ENCODE measurements around the gene PIP5K1A.
"Not testable (repeated sequence)": the region's sequence is repeated elsewhere in the genome, so short reads cannot be mapped to it uniquely, and the experiment has no call there.

PIP5K1A gene

DNA sequence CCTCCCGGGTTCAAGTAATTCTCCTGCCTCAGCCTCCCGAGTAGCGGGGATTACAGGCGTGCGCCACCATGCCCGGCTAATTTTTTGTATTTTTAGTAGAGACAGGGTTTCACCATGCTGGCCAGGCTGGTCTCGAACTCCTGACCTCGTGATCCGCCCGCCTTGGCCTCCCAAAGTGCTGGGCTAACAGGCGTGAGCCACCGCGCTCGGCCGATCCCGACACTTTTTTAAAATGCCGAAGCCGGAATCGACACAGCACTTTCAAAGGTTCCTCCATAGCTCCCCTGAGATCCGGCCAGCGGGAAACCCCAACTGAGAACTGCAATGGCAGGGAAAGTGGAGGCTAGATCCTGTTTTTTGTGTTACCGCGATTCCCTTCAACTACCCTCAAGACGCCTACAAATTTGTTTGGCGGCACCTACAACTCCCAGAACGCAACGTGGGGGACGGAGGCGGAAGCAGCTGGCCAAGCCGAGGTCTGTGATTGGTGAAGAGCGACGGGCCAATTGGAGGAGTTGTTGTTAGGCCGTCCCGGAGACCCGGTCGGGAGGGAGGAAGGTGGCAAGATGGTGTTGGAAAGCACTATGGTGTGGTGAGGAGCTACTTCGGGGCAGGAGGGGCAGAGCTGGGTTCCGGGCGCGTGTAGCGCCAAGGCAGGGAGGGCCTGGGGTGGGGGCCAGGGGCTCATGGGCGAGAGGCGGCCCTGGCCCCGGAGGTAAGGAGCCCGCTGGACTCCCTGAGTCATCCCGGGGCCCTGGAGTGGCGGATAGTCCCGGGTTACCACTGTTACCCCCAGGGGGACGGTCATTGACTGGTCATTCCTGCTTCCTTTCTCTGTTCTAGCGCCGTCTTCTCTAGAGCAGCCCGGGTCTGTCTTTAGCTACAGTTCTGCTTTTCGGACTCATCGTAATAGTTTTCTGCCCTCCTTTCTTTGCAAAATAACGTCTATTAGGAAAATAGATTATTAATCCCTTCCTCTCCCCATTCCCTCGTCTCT lies 56.2 kb downstream of the PIP5K1A start, which contains the start of gene PSMD4:
PSMD4 (plus strand) TSS at position 518 of the 997 bp plus-strand sequence; CDS start at position 567, 49 bp downstream.
- no peaks in the 10 kb centered on the region for H3K9me3 Mint-ChIP-seq
- no peaks in the 10 kb centered on the region for H3K27me3 Mint-ChIP-seq (ENCODE audit: low read depth)
- peaks cover 29% of the 10 kb centered on the region for H3K4me1 Mint-ChIP-seq (ENCODE audit: low read depth)
- peak within 1 kb of the TSS; percentile 94 for H3K4me3 Mint-ChIP-seq
- H3K27ac Mint-ChIP-seq, result peak within 1 kb of the TSS; percentile 91
- peaks cover 9% of the 10 kb centered on the region for H3K36me3 Mint-ChIP-seq (ENCODE audit: low read depth)

DNA sequence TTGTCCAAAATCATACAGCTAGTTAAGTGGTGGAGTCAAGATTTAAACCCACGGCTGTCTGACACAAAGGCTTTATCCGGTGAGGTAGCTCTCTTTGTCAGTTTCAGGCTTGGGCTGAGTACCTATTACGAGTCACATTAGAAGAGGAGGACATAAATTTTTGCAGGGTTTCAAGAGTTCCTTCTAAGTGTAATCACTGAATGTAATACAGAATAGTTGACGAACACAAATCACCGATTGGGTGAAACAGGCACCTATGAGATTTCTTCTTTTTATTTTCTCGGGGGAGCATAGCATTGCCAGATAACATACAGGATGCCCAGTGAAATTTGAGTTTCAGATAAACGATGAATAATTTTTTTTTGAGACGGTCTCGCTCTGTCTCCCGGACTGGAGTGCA lies 57.0 kb downstream of the PIP5K1A start:
- Mint-ChIP-seq H3K9me3 (no peaks in the 10 kb centered on the region), H3K36me3 (ENCODE audit: low read depth) (peaks cover 5% of the 10 kb centered on the region), H3K27me3 (ENCODE audit: low read depth) (no peaks in the 10 kb centered on the region), H3K4me1 (ENCODE audit: low read depth) (peaks cover 27% of the 10 kb centered on the region), H3K27ac (peak overlapping the region; percentile 91), H3K4me3 (peak overlapping the region; percentile 94)

DNA sequence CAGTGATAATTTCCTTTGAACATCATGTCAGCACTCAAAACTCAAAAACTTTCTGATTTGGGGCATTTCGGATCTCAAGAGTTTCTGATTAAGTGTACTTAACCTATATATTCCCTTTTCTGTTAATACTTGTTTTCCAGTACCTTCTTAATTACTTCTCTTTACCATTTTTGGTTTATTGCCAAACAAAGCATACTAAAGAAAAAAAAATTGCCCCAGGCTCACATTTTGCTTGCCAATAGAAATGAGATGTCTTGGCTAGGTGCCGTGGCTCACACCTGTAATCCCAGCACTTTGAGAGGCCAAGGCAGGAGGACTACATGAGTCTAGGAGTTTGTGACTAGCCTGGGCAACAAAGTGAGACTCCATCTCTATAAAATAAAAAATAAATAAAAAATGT lies 61.0 kb downstream of the PIP5K1A start:
- H3K36me3 Mint-ChIP-seq (ENCODE audit: low read depth), result peaks cover 10% of the 10 kb centered on the region
- peaks cover 23% of the 10 kb centered on the region for H3K4me1 Mint-ChIP-seq (ENCODE audit: low read depth)
- no peak overlapping the region for H3K4me3 Mint-ChIP-seq
- H3K27me3 Mint-ChIP-seq (ENCODE audit: low read depth), result no peaks in the 10 kb centered on the region
- no peak overlapping the region for H3K27ac Mint-ChIP-seq
- H3K9me3 Mint-ChIP-seq, result no peaks in the 10 kb centered on the region

DNA sequence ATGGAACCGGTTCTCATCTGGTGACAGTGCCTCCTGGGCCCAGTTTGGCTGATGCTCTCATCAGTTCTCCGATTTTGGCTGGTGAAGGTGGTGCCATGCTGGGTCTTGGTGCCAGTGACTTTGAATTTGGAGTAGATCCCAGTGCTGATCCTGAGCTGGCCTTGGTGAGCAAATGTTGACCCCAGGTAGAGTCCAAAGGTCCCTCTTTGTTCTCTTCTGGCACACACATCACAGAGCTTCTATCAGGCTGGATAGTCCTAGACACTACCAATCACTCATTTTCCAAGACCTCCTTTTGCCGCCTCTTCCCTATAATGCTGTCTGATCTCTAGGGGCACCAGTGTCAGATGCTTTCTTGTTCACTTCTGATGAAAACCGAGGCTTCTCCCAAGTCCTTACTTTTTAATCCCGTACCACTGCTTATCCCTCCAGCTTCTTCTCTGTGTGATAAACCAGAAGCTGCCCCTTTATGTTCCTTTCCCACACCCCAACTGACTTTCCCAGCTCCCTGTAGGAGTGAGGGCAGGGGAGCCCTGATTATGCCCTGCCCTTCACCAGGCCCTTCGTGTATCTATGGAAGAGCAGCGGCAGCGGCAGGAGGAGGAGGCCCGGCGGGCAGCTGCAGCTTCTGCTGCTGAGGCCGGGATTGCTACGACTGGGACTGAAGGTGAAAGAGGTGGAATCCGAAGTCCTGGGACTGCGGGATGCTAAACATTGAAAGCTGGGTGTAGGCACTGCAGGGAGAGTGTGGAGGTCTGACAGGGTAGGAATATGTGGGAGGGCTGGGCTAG lies 67.3 kb downstream of the PIP5K1A start:
- no peaks in the 10 kb centered on the region for H3K9me3 Mint-ChIP-seq
- H3K27me3 Mint-ChIP-seq (ENCODE audit: low read depth), result no peaks in the 10 kb centered on the region
- H3K4me1 Mint-ChIP-seq (ENCODE audit: low read depth), result no peaks in the 10 kb centered on the region
- no peak overlapping the region for H3K4me3 Mint-ChIP-seq
- no peak overlapping the region for H3K27ac Mint-ChIP-seq
- H3K36me3 Mint-ChIP-seq (ENCODE audit: low read depth), result peaks cover 38% of the 10 kb centered on the region

DNA sequence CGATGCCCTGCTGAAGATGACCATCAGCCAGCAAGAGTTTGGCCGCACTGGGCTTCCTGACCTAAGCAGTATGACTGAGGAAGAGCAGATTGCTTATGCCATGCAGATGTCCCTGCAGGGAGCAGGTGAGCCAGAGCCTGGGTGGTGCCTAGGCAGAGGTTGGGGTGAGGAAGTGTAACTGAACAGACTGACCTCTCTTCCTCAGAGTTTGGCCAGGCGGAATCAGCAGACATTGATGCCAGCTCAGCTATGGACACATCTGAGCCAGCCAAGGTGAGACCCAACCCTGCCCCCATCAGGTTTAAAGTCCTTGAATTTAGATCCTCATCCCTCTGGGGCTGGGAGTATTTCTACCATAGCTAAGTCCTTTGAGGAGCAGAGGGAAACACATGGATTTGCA lies 68.0 kb downstream of the PIP5K1A start:
- peaks cover under 1% of the 10 kb centered on the region for H3K4me1 Mint-ChIP-seq (ENCODE audit: low read depth)
- no peak overlapping the region for H3K4me3 Mint-ChIP-seq
- H3K9me3 Mint-ChIP-seq, result no peaks in the 10 kb centered on the region
- no peak overlapping the region for H3K27ac Mint-ChIP-seq
- H3K27me3 Mint-ChIP-seq (ENCODE audit: low read depth), result no peaks in the 10 kb centered on the region
- H3K36me3 Mint-ChIP-seq (ENCODE audit: low read depth), result peaks cover 40% of the 10 kb centered on the region

DNA sequence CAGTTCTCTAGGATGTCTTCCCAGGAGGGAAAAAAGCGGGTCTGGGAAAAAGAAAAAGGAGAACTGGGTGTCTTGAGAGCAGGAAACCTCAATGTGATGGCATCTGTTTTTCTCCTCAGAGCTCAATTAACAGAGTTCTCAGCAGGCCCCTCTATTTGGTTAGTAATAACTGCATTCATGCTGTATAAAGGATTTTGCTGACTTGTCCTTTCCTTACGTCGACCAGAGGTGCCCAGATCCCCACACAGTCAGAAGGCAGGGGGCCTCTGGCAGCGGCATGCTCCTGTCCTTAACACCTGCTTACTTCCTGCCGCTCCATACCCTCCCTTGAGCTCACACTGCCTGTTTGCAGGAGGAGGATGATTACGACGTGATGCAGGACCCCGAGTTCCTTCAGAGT lies 68.5 kb downstream of the PIP5K1A start:
- Mint-ChIP-seq H3K36me3 (ENCODE audit: low read depth) (peaks cover 45% of the 10 kb centered on the region), H3K4me1 (ENCODE audit: low read depth) (peaks cover 2% of the 10 kb centered on the region), H3K9me3 (no peaks in the 10 kb centered on the region), H3K4me3 (no peak overlapping the region), H3K27me3 (ENCODE audit: low read depth) (no peaks in the 10 kb centered on the region), H3K27ac (no peak overlapping the region)

DNA sequence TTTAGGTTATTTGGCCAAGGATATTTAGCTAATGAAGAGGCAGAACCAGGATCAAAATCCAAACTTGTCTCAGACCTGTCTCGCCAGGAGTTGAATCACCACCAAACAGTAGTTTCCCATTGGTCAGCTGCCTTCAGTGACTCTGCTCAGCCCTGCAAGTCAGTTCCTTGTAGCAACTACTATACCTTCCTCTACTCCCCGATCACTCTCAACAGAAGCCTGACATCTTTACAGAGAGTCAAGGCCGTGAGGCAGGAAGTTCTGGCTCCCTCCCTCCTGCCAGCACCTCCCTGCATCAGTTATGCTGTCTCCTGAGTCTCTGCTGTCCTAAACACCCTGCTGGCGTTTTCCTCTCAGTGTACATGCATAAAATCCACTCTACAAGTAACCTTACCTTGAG lies 69.4 kb downstream of the PIP5K1A start:
- no peaks in the 10 kb centered on the region for H3K27me3 Mint-ChIP-seq (ENCODE audit: low read depth)
- H3K4me3 Mint-ChIP-seq, result no peak overlapping the region
- H3K4me1 Mint-ChIP-seq (ENCODE audit: low read depth), result peaks cover 2% of the 10 kb centered on the region
- no peaks in the 10 kb centered on the region for H3K9me3 Mint-ChIP-seq
- H3K27ac Mint-ChIP-seq, result no peak overlapping the region
- peaks cover 49% of the 10 kb centered on the region for H3K36me3 Mint-ChIP-seq (ENCODE audit: low read depth)

DNA sequence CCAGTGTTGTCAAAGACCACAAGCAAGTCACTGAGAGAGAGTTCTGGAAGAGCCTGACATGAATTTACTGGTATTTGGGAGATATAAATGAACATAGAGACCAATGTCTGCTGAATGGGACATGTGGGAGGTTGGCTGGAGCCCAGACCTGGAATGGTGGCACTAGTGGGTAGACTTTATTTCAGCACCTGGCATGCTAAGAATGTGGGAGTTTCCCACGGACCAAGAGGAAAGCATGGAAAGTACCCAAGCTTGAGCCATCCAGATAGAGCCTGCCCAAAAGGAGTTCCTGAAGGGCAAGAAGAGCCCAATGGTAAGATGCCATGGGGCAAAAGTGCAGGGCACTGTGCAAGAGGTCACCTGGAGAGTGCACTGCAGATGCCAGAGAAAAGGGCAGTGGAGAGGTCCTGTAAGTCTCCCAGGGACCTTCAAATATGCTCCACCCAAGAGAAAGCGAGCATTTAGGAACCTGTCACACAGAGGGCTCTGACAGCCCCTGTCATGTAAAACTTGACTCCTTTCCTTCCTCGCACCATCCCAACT lies 75.6 kb downstream of the PIP5K1A start:
- Mint-ChIP-seq H3K27me3 (ENCODE audit: low read depth) (no peaks in the 10 kb centered on the region), H3K4me3 (no peak overlapping the region), H3K36me3 (ENCODE audit: low read depth) (peaks cover 21% of the 10 kb centered on the region), H3K27ac (no peak overlapping the region), H3K4me1 (ENCODE audit: low read depth) (peaks cover 10% of the 10 kb centered on the region), H3K9me3 (no peaks in the 10 kb centered on the region)

DNA sequence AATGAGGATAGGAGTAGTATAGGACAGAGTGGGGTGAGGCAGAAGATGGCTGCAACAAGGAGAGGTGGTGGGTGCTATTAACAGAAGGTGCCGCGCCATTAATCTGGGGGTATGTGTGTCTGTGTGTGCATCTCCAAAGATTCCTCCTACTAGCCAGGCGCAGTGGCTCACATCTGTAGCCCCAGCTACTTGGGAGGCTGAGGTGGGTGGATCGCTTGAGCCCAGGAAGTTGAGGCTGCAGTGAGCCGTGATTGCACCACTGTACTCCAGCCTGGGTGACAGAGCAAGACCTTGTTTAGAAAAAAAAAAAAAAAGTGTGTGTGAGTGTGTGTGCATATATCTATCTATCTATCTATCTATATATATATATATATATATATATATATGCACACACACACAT lies 77.0 kb downstream of the PIP5K1A start:
- H3K9me3 Mint-ChIP-seq; H3K27me3 Mint-ChIP-seq (ENCODE audit: low read depth); H3K4me3 Mint-ChIP-seq; H3K27ac Mint-ChIP-seq: not testable (repeated sequence)
- peaks cover 17% of the 10 kb centered on the region for H3K36me3 Mint-ChIP-seq (ENCODE audit: low read depth)
- peaks cover 10% of the 10 kb centered on the region for H3K4me1 Mint-ChIP-seq (ENCODE audit: low read depth)

DNA sequence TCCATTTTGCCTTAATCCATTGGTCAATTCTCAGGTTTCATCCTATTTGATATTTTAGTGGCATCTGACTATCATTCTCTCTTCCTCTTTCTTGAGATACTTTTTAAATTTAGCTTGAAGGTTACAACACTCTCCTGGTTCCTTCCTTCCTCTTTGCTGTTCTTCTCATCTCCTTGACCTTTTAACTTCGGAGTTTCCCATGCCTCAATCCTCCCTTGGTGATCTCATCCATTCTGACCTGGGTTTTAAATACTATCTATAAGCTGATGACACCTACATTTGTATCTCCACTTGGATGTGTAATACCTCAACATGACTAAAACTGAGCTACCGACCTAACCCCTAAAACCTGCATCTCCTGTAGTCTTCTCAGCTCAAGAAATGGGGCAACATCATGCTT lies 78.9 kb downstream of the PIP5K1A start:
- Mint-ChIP-seq H3K4me1 (ENCODE audit: low read depth) (peaks cover 8% of the 10 kb centered on the region), H3K4me3 (no peak overlapping the region), H3K9me3 (no peaks in the 10 kb centered on the region), H3K27me3 (ENCODE audit: low read depth) (no peaks in the 10 kb centered on the region), H3K36me3 (ENCODE audit: low read depth) (peaks cover 8% of the 10 kb centered on the region), H3K27ac (peak overlapping the region; percentile 7)

DNA sequence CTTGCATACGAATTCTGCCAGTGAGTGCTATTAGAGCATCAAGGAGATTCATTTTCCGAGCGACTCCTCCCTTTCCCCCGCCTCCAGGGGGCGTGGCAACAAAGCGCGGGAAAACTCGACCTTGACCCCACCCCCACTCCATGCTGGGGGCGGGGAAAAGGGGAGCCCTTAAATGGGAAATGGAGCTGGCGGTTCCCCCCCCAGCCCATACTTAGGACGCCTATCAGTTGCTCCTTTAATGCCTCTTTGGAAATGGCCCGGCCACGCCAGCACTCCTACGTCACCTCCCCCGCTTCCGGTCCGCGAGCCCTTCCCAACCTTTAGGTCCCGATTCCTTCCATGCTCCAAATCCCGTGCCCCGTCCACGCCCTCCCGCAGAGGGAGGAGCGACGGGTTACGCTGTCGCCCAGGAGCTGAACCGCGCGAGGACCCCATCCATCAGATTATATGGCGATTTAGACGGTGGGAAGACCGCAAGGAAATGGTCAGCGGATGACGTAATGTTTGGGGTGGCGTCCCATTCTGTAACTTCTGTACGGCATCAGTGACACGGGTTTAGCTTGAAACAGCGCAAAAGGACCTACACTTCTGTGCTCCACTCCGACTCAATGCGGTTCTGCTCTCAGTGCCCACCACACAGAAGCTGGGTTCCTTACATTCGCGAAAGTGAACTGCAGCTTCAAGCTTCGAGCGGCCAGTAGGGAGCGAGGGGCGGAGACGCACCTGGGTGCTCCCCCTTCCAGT lies 83.0 kb downstream of the PIP5K1A start:
- H3K9me3 Mint-ChIP-seq, result no peaks in the 10 kb centered on the region
- H3K4me3 Mint-ChIP-seq, result peak overlapping the region; percentile 98
- no peaks in the 10 kb centered on the region for H3K27me3 Mint-ChIP-seq (ENCODE audit: low read depth)
- peak overlapping the region; percentile 99 for H3K27ac Mint-ChIP-seq
- peaks cover 8% of the 10 kb centered on the region for H3K36me3 Mint-ChIP-seq (ENCODE audit: low read depth)
- peaks cover 25% of the 10 kb centered on the region for H3K4me1 Mint-ChIP-seq (ENCODE audit: low read depth)

DNA sequence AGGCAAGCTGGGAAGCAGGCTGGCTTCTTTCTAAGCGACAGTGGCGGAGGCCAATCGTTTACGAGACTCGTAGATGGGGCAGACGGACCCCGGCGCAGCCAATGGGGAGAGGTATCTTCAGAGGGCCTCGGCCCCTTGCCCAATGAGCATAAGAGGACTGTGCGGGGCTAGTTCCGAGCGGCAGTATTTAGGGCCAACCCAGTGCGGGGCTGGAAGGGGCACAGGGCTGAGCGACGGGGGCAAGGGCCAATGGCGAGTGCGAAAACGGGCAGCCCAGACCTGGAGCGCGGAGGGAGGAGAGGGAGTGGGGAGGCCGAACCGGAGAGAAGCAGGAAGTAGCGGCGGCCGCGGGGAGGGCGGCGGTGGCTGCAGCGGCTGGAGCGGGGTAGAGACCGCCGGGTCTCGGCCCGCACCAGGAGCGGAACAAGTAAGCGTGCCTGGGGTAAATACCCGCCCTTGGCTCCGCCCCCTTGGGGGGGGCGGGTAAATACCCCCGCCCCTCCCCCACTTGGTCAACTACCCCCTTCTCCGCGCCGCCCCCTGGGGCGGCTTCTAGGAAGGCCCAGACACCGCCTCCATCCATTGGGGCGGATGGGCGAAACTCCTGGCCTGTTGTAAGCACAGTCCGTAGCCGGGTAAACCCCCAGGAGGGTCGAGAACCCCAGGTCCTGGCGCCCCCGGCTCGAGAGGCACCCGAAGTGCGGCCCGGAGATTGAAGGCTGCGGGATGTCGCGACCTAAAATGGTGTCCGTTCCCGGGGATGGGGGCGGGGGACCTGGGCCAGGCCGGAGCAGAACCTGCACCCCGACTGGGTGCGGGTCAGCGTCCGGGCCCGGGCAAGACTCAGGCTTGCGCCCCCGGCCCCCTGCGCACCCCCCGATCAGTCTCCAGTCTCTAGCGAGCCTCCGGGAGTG lies 83.9 kb downstream of the PIP5K1A start, which contains the start of gene ZNF687:
ZNF687 (plus strand) TSS at position 331 of the 914 bp plus-strand sequence. CDS start 3,993 bp downstream, outside the sequence.
- peaks cover 14% of the 10 kb centered on the region for H3K36me3 Mint-ChIP-seq (ENCODE audit: low read depth)
- H3K27me3 Mint-ChIP-seq (ENCODE audit: low read depth), result no peaks in the 10 kb centered on the region
- peak within 1 kb of the TSS; percentile 98 for H3K4me3 Mint-ChIP-seq
- H3K27ac Mint-ChIP-seq, result peak within 1 kb of the TSS; percentile 99
- H3K9me3 Mint-ChIP-seq, result no peaks in the 10 kb centered on the region
- H3K4me1 Mint-ChIP-seq (ENCODE audit: low read depth), result peaks cover 24% of the 10 kb centered on the region

Data from T-helper 1 cell treated with Interleukin-12 subunit alpha and Interleukin-12 subunit beta and Interleukin-4 antibody, amounts not matched to agents 30 μg/mL and 1 μg/mL, for 36 hours (primary cell).